MM.1S (cell line): ENCODE measurements around the gene KCNIP1.

Experiments
- DNase-seq: peaks from one replicate; pipeline ENCODE4 v3.0.0-alpha.2; 2015
- H2AFZ ChIP-seq: fragments of 300-600 bp; sonication (generic); 2 replicates; pipeline ENCODE4 v1.6.0; 2016; ENCODE audit warnings: antibody characterized with exemption, low read length
- H3F3A ChIP-seq: fragments of 300-600 bp; sonication (generic); 2 replicates; pipeline ENCODE4 v1.6.1; 2016; ENCODE audit warnings: mild to moderate bottlenecking, antibody characterized with exemption, low read length, moderate library complexity, mixed read lengths; ENCODE audit not compliant: insufficient read depth
- H3K27ac ChIP-seq: fragments of 300-600 bp; sonication (generic); 2 replicates; pipeline ENCODE4 v1.5.1; 2016; ENCODE audit warnings: mild to moderate bottlenecking, low read length
- H3K27me3 ChIP-seq: fragments of 300-600 bp; sonication (generic); replicated peaks from 2 replicates; pipeline ENCODE4 v1.6.0; 2016; ENCODE audit warnings: low read length; ENCODE audit not compliant: insufficient read depth
- H3K36me3 ChIP-seq: fragments of 300-600 bp; sonication (generic); replicated peaks from 2 replicates; pipeline ENCODE4 v1.6.1; 2016; ENCODE audit warnings: mild to moderate bottlenecking, low read length, mixed read lengths; ENCODE audit not compliant: insufficient read depth
- H3K4me1 ChIP-seq: fragments of 300-600 bp; sonication (generic); 2 replicates; pipeline ENCODE4 v1.6.1; 2016; ENCODE audit warnings: low read length, mixed read lengths
- H3K4me2 ChIP-seq: fragments of 300-600 bp; sonication (generic); 2 replicates; pipeline ENCODE4 v1.6.0; 2016; ENCODE audit warnings: low read depth, low read length
- H3K4me3 ChIP-seq: fragments of 300-600 bp; sonication (generic); 2 replicates; pipeline ENCODE4 v1.5.1; 2016; ENCODE audit warnings: low read length, mixed read lengths
- H3K79me2 ChIP-seq: fragments of 300-600 bp; sonication (generic); 2 replicates; pipeline ENCODE4 v1.6.1; 2016; ENCODE audit warnings: mixed run types, low read length, mixed read lengths
- H3K9ac ChIP-seq: fragments of 300-600 bp; sonication (generic); 2 replicates; pipeline ENCODE4 v1.6.1; 2016; ENCODE audit warnings: low read length, mixed read lengths
- H3K9me2 ChIP-seq: fragments of 300-600 bp; sonication (generic); replicated peaks from 2 replicates; pipeline ENCODE4 v1.6.1; 2016; ENCODE audit warnings: mild to moderate bottlenecking, low read length, mixed read lengths; ENCODE audit not compliant: insufficient read depth
- H3K9me3 ChIP-seq: fragments of 300-600 bp; sonication (generic); replicated peaks from 2 replicates; pipeline ENCODE4 v1.6.1; 2016; ENCODE audit warnings: mild to moderate bottlenecking, low read length, mixed read lengths; ENCODE audit not compliant: insufficient read depth
- H4K20me1 ChIP-seq: fragments of 300-600 bp; sonication (generic); 2 replicates; pipeline ENCODE4 v1.6.1; 2016; ENCODE audit warnings: mild to moderate bottlenecking, low read length, moderate library complexity, mixed read lengths; ENCODE audit not compliant: insufficient read depth
- EZH2 ChIP-seq: fragments of 300-600 bp; sonication (generic); optimal IDR thresholded peaks from 2 replicates; pipeline ENCODE3; 2017; ENCODE audit warnings: low read depth, mild to moderate bottlenecking, antibody characterized with exemption, low read length, mixed read lengths
- EZH2phosphoT487 ChIP-seq: fragments of 300-600 bp; sonication (generic); IDR thresholded peaks from 2 replicates; pipeline ENCODE4 v1.6.1; 2018; ENCODE audit warnings: antibody characterized with exemption, low read length
- TF ChIP-seq, protein P1 (sequence below): fragments of 300-600 bp; sonication (generic); IDR thresholded peaks from 2 replicates; pipeline ENCODE4 v1.5.1; 2016; ENCODE audit warnings: antibody characterized with exemption, low read length, mixed read lengths

KCNIP1 gene

DNA sequence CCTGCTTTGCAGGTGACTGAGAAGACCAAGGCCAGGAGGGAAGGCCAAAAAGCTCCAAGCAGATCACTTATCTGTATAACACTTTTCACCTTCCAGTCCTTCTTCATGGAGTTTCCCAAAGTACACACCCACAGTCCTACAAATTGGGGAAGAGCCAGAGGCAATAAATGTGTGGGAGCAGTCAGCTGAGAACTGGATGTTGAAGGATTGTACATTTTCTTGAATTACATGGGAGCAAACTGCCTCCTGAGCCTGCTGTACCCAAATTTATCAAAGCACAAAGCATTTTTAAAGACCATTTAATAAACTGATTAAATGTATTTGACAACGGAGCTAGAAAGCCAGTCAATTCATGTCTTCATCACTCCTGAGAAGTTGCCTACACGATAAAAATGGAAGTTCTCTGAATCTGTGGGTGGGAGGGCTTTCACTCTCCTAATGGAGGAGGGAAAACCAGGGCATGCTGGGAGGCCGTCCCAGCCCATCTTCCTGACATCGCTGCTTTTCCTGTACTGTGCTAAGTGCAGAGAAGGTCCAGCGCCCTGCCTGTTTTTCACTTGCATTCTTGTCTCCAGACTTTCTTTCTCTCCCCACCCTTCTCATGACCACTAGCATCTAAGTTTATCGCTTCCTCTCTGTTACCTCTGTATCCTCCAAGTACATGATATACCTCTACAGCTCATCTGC, 79.0 kb downstream of the KCNIP1 start:
- no peak overlapping the region for H3K4me3 ChIP-seq
- H3K79me2 ChIP-seq: no peaks in the 10 kb centered on the region
- H3K9me2 ChIP-seq: no peaks in the 10 kb centered on the region
- no peak overlapping the region for H3K27ac ChIP-seq
- DNase-seq: no peak
- no peaks in the 10 kb centered on the region for H3K9me3 ChIP-seq
- H3K36me3 ChIP-seq: no peaks in the 10 kb centered on the region
- H3K9ac ChIP-seq: no peak overlapping the region
- H3K4me2 ChIP-seq: no peak overlapping the region
- no peaks in the 10 kb centered on the region for H3F3A ChIP-seq
- TF ChIP-seq EZH2phosphoT487: no peak
- TF ChIP-seq, protein P1, sequence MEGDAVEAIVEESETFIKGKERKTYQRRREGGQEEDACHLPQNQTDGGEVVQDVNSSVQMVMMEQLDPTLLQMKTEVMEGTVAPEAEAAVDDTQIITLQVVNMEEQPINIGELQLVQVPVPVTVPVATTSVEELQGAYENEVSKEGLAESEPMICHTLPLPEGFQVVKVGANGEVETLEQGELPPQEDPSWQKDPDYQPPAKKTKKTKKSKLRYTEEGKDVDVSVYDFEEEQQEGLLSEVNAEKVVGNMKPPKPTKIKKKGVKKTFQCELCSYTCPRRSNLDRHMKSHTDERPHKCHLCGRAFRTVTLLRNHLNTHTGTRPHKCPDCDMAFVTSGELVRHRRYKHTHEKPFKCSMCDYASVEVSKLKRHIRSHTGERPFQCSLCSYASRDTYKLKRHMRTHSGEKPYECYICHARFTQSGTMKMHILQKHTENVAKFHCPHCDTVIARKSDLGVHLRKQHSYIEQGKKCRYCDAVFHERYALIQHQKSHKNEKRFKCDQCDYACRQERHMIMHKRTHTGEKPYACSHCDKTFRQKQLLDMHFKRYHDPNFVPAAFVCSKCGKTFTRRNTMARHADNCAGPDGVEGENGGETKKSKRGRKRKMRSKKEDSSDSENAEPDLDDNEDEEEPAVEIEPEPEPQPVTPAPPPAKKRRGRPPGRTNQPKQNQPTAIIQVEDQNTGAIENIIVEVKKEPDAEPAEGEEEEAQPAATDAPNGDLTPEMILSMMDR: no peak
- no peak for TF ChIP-seq EZH2
- H2AFZ ChIP-seq: no peak overlapping the region
- H3K27me3 ChIP-seq: no peaks in the 10 kb centered on the region
- H3K4me1 ChIP-seq: no peaks in the 10 kb centered on the region
- no peaks in the 10 kb centered on the region for H4K20me1 ChIP-seq

DNA sequence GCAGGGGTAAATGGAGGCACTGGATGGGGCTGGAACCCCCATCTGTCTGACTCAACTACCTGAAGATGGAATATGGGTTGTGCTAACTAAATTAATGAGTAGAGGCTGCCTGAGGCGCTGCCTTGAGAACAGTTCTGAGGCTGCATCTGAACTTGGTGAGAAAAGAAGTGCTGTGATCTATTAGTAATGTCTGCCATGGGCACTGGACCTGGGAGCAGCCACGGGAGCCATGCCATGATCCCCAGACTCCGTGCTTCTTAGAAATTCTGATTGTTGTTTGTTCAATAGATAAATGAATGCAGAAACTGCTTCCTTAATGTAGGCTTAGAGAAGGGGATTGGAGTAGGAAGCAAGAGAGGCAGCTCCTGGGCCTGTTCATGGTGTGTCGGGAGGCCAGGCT, 80.2 kb downstream of the KCNIP1 start:
- no peaks in the 10 kb centered on the region for H3F3A ChIP-seq
- H2AFZ ChIP-seq: no peak overlapping the region
- H3K79me2 ChIP-seq: no peaks in the 10 kb centered on the region
- no peaks in the 10 kb centered on the region for H3K9me2 ChIP-seq
- no peak overlapping the region for H3K27ac ChIP-seq
- no peaks in the 10 kb centered on the region for H3K4me1 ChIP-seq
- DNase-seq: no peak
- TF ChIP-seq EZH2phosphoT487: no peak
- no peak for TF ChIP-seq EZH2
- TF ChIP-seq, protein P1: no peak
- no peaks in the 10 kb centered on the region for H3K9me3 ChIP-seq
- H3K4me3 ChIP-seq: no peak overlapping the region
- H3K36me3 ChIP-seq: no peaks in the 10 kb centered on the region
- H3K27me3 ChIP-seq: no peaks in the 10 kb centered on the region
- no peak overlapping the region for H3K4me2 ChIP-seq
- no peaks in the 10 kb centered on the region for H4K20me1 ChIP-seq
- no peak overlapping the region for H3K9ac ChIP-seq

DNA sequence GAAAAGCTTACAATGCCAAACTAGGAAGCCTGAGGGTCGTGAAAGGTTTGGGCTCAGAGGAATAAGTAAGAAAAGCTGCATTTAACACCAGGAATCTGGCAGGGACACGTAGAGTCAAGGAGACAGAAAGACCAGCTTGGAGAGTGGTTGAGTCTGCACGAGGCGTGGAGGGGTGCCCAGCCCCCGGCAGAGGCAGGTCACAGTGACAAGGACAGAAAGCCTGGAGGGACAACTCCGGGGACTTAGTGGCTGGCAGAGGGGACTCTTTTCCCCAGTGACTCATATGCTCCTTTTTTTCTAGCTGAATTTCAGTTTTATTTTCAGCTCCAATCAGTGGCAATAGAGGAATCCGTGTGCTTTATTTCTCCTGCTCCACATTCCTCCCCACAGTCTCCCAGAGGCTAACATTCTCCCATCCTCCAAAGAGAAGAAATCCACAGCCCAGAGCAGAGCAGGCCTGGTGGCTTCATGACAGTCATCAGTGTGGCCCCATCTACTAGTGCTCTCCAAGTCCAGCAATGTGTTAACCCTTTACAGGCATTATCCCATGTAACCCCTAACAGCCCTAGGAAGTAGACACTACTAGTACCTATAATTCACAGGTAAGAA, 80.7 kb downstream of the KCNIP1 start:
- Histone ChIP-seq H2AFZ (no peak overlapping the region), H3K27ac (no peak overlapping the region), H3K4me2 (no peak overlapping the region), H3K27me3 (no peaks in the 10 kb centered on the region), H3K9ac (no peak overlapping the region), H3K79me2 (no peaks in the 10 kb centered on the region), H3K9me2 (no peaks in the 10 kb centered on the region), H3K4me3 (no peak overlapping the region), H4K20me1 (no peaks in the 10 kb centered on the region), H3K9me3 (no peaks in the 10 kb centered on the region), H3K36me3 (no peaks in the 10 kb centered on the region), H3K4me1 (no peaks in the 10 kb centered on the region), H3F3A (no peaks in the 10 kb centered on the region)
- TF ChIP-seq EZH2 (no peak), EZH2phosphoT487 (no peak)
- TF ChIP-seq, protein P1: no peak
- DNase-seq: no peak
